Activated CD8-positive, alpha-beta memory T cell treated with anti-CD3 and anti-CD28 coated beads, Interleukin-2, amount 50 U/mL, for 24 hours (primary cell): ENCODE data around the gene KIR2DL4.
"Not testable (repeated sequence)": the region's sequence is repeated elsewhere in the genome, so short reads cannot be mapped to it uniquely, and the experiment has no call there.

Experiments
- DNase-seq: peaks from one replicate; pipeline ENCODE4 v3.0.0-alpha.2; 2020; ENCODE audit errors: extremely low read depth

Gene KIR2DL4

DNA sequence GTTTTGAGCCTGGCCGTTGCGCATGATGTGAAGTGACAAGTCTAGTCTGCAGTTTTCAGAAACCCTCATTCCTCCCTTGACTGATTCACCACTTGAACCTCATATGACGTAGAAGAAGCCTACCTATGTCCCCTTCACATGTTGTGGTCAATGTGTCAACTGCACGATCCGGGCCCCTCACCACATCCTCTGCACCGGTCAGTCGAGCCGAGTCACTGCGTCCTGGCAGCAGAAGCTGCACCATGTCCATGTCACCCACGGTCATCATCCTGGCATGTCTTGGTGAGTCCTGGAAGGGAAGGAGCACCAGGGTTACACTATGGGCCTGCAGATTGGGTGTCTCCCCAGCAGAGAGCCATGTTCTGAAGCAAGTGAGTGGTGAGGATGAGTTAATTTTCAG is at the start of gene KIR2DL4:
Gene KIR2DL4, plus strand, starts transcription at position 201 of the 400 bp plus-strand sequence. Its CDS starts 42 bp downstream, at position 243.
- no peak for DNase-seq

GRCh38 chr19:54756204-54757110 is 47.0 kb upstream of the KIR2DL4 start:
- DNase-seq: not testable (repeated sequence)

DNA sequence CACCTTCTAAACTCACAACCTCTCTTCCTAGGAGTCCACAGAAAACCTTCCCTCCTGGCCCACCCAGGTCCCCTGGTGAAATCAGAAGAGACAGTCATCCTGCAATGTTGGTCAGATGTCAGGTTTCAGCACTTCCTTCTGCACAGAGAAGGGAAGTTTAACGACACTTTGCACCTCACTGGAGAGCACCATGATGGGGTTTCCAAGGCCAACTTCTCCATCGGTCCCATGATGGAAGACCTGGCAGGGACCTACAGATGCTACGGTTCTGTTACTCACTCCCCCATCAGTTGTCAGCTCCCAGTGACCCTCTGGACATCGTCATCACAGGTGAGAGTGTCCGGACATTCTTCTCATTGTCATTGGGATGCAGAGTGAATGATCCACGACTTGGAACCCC is 44.8 kb upstream of the KIR2DL4 start:
- not testable (repeated sequence) for DNase-seq

- not testable (repeated sequence) for DNase-seq
These were observed 39.2 kb upstream of the KIR2DL4 start for GRCh38 chr19:54764219-54764618.

GRCh38 chr19:54766464-54766863 is 36.9 kb upstream of the KIR2DL4 start:
- DNase-seq: not testable (repeated sequence)

DNA sequence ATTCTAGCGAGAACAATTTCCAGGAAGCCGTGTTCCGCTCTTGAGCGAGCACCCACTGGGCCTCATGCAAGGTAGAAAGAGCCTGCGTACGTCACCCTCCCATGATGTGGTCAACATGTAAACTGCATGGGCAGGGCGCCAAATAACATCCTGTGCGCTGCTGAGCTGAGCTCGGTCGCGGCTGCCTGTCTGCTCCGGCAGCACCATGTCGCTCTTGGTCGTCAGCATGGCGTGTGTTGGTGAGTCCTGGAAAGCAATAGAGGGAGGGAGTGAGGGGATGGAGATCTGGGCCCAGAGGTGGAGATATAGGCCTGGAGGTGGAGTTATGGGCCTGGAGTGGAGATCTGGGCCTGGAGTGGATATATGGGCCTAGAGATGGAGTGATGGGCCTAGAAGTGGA is 33.8 kb upstream of the KIR2DL4 start, which contains the start of gene KIR2DL1:
Gene KIR2DL1, plus strand, starts transcription at position 148 of the 400 bp plus-strand sequence. Its CDS starts 58 bp downstream, at position 206.
- DNase-seq: not testable (repeated sequence)

- DNase-seq: not testable (repeated sequence)
These were observed 32.9 kb upstream of the KIR2DL4 start for GRCh38 chr19:54770511-54770910.

GRCh38 chr19:54771018-54771960 is 32.1 kb upstream of the KIR2DL4 start:
- DNase-seq: not testable (repeated sequence)

GRCh38 chr19:54772666-54773065 is 30.7 kb upstream of the KIR2DL4 start:
- DNase-seq: not testable (repeated sequence)

DNA sequence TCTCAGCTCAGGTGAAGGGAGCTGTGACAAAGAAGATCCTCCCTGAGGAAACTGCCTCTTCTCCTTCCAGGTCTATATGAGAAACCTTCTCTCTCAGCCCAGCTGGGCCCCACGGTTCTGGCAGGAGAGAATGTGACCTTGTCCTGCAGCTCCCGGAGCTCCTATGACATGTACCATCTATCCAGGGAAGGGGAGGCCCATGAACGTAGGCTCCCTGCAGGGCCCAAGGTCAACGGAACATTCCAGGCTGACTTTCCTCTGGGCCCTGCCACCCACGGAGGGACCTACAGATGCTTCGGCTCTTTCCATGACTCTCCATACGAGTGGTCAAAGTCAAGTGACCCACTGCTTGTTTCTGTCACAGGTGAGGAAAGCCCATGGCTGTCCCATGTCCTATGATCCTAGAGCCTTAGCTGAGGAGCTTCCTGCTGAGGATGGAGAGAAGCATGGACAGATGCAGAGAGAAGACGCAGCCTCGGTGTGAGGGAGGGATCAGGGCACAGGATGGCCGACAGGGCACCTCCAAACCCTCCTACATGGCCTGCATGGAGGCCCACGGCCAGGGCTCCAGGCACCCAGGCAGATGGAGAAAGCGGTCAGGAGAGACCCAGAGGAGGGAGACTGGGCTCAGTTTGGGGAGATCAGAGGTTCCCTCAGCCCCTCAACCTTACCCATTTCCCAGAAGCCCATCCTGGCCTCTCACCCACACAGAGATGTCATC is 28.2 kb upstream of the KIR2DL4 start:
- not testable (repeated sequence) for DNase-seq

DNA sequence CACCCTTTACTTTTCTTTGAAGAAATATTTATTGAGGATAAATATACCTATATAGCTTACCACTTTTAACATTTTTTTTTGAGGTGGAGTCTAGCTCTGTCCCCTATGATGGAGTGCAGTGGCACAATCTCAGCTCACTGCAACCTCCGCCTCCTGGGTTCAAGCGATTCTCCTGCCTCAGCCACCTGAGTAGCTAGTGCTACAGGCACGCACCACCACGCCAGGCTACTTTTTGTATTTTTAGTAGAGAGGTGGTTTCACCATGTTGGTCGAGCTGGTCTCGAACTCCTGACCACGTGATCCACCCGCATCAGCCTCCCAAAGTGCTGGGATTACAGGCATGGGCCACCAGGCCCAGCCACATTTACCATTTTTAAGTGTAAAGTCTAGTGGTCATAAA is 27.6 kb upstream of the KIR2DL4 start:
- not testable (repeated sequence) for DNase-seq

DNA sequence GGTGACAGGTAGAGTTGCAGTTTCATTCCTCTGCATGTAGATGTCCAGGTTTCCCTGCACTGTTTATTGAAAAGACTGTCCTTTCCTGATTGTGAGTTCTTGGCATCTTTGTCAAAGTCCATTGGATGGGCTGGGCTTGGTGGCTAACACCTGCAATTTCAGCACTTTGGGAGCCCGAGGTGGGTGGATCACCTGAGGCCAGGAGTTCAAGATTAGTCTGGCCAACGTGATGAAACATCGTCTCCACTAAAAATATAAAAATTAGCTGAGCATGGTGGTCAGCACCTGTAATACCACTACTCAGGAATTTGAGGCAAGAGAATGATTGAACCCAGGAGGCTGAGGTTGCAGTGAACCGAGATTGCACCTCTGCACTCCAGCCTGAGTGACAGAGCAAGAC is 25.6 kb upstream of the KIR2DL4 start:
- not testable (repeated sequence) for DNase-seq

- DNase-seq: not testable (repeated sequence)
These were observed 24.5 kb upstream of the KIR2DL4 start for GRCh38 chr19:54778896-54779295.

GRCh38 chr19:54782916-54783315 is 20.5 kb upstream of the KIR2DL4 start:
- not testable (repeated sequence) for DNase-seq

DNA sequence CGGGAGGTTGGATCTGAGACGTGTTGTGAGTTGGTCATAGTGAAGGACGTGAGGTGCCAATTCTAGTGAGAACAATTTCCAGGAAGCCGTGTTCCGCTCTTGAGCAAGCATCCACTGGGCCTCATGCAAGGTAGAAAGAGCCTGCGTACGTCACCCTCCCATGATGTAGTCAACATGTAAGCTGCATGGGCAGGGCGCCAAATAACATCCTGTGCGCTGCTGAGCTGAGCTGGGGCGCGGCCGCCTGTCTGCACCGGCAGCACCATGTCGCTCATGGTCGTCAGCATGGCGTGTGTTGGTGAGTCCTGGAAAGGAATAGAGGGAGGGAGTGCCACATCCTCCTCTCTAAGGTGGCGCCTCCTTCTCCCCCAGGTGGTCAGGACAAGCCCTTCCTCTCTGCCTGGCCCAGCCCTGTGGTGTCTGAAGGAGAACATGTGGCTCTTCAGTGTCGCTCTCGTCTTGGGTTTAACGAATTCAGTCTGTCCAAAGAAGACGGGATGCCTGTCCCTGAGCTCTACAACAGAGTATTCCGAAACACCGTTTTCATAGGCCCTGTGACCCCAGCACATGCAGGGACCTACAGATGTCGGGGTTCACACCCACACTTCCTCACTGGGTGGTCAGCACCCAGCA is 17.2 kb upstream of the KIR2DL4 start:
- DNase-seq: not testable (repeated sequence)

- not testable (repeated sequence) for DNase-seq
These were observed 15.3 kb upstream of the KIR2DL4 start for GRCh38 chr19:54788154-54788553.

DNA sequence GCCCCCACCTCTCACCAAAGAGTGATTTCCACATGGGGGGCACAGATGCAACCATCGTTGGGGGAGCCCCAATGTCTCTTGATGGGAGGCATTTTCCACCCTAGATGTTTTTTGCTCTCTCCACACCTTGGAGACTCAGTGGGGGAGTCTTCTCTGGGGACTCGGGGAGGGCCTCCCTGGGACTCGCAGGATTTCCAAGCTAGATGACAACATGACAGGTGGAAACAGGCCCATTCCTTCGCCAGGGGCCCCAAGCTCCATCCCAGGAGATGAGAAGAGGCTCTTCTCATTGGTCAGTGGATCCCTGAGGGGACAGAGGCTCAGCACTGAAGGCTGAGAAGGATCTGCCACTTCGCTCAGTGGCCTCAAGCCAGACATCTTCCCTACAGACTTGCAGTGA is 12.7 kb upstream of the KIR2DL4 start:
- DNase-seq: no peak

DNA sequence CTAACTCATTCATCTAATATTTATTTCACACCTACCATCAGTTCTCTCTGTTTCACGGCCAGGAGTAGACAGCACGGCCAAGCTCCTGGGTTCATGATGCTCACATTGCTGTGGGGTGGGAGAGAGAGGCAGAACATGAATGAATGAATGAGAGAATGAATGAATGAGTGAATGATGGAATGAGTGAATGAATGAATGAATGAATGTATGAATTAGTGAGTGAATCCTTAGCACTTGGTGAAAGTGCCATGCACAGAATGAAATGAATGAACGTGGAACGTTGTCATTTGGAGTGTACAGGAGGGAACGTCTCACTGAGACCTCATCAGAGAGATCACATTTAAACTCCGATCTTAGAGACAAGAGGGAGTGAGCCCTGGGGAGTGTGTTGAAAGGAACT is 11.9 kb upstream of the KIR2DL4 start:
- no peak for DNase-seq

DNA sequence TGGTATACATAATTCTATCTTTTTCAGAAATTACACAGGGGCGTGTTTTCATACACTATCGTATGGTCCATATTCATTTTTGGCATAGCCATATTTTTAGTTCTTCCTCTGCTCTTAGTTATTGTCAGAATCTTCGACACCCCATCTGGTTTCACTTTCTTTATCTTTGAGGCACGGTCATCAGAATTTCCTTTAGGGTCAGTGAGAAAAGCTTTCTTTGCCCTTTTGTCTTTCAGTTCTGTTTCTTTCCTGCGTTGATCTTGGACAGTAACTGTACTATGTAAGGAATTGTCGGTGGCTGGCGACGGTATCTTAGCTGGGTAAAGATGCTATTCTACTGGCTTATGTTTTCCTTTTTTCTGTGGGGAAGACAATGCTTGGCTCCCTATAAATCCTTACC is 10.6 kb upstream of the KIR2DL4 start:
- DNase-seq: no peak

- DNase-seq: no peak
These were observed 7.7 kb upstream of the KIR2DL4 start for GRCh38 chr19:54795758-54796157.

DNA sequence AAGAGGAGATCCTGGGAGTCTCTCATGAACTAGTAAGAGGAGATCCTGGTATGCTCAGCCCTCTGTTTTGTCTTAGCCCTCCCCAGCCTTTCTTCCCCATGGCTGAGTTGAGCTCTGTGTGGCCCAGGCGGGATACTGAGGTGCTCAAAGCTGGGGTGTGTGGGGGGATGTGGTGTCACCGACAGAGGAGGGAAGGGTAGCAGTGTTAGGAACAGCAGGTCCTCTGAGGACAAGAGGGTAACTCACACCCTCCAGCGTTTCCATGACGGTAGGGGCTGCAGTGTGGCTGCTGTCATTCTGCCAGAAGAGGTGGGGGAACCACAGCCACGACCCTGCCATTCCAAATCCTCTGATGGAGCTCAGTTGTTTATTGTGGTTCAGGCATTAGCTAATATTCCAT is 691 bp downstream of the KIR2DL4 start:
- no peak for DNase-seq
